GM15510 (cell line): Measurements from ENCODE around the gene HPSE2.

Experiments
- POLR2A ChIP-seq: IDR thresholded peaks from 3 replicates; pipeline ENCODE4 v1.6.1; 2011; ENCODE audit warnings: borderline replicate concordance; ENCODE audit not compliant: insufficient read length; ENCODE audit errors: extremely low read depth

The HPSE2 gene

DNA sequence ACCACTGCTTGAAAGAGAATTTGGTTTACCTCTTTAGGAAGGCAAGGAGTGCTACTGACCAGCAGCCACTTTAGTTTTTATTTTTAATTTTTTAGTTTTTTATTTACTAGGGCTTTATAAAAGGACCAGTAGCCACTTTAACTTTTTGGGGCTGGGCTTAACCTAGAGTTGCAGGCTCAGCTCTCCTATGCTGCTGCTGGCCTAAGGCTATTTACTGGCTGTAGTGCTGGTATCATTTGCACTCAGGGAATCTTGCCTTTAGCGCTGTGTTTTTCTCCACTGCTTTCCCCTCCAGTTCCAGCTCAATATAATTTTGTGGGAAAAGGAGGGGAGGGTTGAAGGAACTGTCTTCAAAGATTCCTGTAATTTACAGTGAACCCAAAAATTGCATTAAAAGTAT lies 802.3 kb downstream of the HPSE2 start:
- TF ChIP-seq POLR2A: no peak

DNA sequence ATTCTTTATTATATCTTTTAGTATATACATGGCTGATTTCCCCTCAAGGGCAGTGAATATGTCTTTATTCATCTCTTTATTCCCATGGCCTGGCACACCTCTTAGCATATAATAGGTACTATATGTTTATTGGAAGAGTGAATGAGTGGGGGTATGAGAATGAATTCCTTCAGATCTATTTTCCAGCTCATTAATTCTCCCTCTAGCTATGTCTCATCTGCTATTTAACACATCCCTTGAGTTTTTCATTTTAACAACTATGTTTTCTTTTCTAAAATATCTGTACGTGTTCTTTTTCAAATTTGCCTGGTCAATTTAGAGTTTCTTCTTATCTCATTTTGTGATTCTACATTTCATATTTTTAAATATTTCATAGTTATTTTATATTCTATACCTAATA lies 803.3 kb downstream of the HPSE2 start:
- TF ChIP-seq POLR2A: no peak

DNA sequence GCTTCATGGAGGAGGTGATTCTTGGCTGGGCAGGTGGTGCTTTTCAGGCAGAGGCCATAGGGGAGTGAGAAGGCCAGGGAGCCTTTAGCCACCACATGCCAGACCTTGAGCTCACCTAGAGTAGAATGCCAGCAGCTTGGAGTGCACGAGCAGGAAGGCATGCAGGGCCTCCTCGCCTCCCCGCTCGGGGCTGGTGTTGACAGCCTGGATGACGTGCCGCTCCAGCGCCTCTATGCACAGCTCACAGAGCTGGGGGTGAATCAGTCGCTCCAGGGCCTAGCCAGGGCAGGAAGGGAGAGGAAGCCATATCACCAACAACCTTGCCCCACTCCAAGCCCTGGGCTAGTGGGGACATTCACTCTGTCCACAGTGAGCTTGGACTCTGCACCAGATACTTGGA lies 804.6 kb downstream of the HPSE2 start:
- TF ChIP-seq POLR2A: no peak

DNA sequence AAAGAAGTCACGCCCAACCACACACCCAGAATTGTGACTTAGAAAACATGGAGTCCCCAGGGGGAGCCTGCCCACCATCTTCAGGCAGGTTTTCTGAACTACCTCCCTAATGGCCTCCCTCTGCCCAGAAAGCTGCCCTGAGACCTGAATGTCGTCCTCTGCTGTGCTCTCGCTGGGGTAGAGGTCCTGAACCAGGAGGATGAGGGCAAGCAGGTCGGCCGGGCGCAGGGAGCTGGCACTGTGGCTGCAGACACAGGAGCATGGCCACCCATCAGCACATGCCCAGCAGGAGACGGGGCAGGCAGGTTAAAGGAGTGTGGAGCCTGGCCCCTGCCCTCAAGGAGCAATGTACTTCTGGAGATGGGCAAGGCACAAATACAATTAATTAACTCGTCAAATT lies 805.2 kb downstream of the HPSE2 start:
- TF ChIP-seq POLR2A: no peak

DNA sequence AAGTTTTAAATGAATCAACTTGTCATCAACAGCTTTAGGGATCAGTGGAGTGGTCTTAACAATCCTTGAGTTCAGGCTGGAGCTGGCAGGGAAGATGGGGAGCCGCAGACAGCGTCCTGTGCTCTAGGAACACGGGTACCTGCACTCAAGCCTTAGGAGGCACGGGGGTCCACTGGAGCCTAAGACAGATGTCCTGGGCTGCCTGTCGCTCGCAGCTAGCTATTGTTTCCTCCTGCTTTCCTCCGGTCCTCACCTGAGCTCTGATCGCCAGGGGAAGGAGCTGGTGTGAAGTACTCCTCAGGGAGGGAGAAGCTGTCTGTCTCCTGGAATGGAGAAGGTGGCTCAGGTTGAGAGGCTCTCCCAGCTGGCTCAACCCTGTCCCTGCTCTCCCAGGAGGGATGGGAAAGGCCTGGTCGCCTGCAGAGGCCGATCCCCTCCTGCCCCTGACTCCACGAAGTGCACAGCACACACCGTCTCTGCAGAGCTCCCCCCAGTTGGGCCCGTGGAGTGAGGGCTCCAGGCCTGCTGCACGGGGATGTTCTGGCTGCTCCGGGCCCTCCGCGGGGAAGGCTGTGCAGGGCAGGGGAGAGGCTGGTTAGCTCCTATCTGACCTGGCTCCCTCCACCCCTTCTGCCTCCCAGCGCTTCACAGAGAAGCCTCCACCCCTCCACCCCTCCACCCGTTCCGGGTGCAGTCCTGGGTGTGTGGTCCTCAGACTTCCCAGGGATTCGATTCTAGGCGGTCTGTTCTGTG lies 806.2 kb downstream of the HPSE2 start:
- no peak for TF ChIP-seq POLR2A

DNA sequence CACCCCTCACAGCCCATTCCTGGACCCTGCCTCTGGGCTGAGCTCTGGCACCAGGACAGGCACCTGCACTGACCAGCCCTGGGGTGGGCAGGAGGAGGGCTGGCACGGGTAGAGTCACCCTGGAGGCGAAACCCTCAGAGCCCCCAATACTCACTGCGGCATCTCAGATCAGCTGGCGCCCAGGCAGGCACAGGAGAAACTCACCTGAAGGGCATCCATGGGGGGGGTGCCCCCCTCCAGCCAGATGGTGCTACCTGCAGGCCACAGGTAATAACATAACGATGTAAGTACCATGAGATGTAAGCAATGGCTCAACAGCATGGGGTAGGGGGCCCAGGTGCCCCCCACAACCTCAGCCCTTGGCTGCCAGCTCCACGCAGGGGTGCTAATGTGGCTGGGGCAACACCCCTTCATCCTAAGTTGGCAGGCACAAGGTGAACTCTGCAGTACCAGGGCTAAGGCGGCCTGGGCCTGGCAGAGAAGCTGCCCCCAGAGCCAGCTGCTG lies 808.6 kb downstream of the HPSE2 start:
- TF ChIP-seq POLR2A: no peak

DNA sequence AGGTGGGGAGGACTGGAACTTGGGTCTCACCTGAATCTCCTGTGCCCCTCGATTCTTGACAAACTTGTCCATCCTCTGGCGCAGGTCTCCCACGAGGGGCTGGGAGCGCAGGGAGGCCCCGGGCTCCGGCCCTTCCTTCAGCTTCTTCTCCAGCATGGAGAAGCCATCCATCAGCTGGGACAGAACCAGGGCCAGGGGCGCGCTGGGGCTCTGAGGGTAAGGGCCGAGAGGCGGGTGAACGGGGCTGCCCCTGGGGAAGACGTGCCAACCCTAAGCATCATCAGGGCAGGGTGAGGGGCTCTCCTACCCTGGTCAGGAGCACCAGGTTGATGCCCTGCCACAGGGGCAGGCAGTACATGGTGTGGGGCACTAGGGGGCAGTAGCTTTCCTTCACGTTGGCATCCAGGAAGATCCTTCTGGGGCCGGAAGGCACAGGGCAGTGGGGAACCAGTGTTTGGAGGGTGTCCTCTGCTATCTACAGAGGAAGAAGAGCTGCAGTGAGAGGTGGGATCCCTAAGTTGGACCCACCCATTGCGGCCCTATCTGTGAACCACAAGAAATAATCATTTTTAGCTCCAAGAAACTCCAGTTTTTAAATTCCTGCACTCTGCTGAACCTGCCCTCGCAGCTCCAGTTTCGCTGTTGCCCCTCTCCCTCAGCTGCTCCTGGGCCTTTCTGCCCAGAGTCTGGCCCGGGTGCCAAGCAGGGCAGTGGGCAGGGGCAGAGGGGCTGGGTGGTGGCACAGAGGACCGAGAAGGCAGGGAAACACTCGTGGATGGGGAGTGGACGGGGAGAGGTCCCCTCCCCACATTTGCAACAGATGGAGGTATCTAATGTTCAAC lies 809.9 kb downstream of the HPSE2 start:
- TF ChIP-seq POLR2A: no peak

DNA sequence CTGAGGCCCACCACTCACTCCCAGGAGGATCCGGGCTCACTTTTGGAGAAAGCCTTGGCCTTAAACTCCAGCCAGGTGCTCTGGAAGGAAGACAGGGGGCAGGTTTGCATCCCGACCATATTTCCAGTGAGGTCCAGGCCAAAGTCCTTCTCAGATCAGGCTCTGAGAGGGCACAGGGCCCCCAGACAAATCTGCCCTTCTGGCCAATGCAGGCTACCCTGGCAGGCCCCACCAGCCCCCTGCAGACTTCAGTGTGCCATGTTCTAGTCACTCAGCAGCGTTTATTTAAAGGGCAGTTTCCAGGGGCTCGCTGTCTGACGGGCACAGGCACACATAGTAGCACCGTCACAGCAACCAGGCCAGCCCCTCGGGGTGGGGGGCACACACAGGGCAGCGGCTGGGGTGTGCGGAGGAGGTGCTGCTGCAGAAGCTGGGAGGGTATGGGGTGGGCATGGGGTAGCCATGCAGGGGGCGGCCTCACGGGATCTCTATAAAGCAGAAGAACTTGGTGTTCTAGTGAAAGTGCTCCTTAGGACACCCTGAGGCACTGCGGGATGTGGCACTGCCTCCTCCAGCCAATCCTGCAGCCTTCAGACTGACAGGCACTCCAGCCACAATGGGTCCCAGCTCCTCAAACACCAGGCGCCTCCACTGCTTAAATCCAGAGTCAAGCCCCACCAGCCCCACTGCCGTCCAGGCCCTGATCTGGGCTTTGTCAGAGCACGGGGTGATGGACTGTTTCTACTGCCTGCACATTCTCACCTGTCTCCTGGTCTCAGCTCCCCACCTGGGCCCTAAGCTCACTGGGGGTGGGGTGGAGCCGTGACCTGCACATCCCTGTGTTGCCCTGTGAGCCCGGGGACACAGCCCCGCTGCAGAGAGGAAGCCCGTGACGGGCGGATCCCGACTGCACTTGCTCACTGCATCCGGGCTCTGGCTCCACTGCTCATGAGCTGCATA lies 811.1 kb downstream of the HPSE2 start:
- no peak for TF ChIP-seq POLR2A

DNA sequence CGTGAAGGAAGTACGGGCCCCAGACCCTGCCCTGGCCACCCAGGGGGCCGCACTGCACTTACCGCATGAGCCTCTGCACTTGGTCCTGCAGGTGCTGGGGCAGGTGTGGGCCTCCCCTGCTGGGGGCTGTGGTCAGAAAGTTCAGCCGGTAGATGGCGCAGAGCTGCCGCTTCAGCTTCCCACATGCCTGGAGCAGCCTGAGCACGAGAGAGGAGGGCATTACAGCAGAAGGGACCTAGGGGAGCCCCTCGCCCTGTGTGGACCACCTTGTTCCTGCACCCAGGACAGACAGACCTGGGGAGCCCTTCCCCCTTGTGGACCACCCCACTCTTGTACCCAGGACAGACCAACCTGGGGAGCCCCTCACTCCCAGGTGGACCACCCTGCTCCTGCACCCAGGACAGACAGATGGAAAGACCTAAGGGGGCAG lies 811.9 kb downstream of the HPSE2 start:
- no peak for TF ChIP-seq POLR2A

DNA sequence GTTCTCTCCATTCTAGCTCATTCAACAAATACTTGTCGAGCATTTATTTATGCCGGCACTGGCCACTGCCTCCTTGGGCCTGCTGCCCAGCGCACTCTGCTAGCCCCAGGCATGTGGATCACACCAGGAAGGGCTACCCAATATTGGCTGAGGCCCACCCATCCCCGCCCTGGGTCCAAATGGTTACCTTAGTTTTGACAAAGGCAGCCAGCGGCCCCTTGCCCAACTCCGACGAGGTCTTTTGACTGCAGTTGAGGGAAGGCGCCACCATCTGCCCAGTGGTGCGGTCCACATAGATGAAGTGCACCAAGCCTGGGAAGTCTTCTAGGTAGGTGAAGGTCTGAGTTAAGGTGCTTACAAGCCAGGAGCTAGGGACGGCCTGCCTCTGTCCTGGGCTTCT lies 813.5 kb downstream of the HPSE2 start:
- TF ChIP-seq POLR2A: no peak

DNA sequence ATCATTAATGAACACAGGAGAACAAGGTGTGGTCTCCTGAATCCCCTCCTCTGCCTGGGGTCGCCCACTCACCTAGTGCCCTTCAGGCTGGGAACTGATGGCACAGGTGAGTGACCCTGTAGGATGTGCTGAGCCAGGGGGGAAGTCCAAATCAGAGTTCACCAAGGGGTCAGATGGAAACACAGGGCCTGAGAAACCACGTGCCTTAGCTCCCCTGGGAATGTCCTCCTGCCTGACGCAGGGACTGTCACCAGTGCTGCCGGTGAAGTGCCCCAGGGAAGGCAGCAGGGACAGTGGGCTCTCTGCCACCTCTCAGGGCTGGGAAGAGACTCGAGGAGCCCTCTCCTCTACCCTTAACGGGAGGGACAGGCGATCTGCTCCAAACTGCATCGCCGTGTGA lies 814.9 kb downstream of the HPSE2 start:
- no peak for TF ChIP-seq POLR2A

DNA sequence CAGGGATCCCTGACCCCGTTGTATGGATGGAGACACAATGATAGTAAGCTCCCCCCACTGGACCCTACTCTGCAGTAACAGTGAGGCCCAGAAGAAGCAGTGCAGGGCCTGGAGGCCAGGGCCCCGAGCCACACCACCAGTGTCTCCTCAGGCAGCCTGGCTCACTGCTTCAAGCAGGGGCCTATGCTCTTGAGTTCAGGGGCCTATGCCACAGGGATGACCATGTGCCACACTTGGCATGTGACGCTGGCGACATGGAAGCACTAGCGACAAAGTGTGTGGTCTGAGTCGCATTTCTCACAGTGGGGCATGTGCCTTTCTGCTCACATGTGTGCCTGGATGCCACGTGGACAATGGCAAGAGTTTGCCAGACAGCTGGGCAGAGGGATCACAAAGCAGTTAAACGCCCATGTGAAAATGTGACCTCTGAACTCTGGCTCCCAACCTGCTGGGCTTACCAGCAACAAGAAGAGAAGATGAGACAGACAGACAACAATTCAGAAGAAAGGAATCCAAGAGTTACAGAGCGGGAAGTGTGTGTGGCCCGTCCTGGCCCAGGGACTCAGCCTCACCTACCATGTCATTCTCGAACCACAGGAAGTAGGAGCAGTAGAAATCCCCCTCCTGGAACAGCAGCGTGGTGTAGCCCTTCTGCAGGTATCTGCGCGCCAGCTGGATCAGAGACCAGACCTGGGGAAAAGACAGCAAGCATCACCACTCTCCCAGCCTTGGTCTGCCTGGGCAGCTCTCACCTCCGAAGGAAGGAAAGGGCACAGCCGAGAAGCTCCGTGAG lies 816.0 kb downstream of the HPSE2 start:
- no peak for TF ChIP-seq POLR2A

DNA sequence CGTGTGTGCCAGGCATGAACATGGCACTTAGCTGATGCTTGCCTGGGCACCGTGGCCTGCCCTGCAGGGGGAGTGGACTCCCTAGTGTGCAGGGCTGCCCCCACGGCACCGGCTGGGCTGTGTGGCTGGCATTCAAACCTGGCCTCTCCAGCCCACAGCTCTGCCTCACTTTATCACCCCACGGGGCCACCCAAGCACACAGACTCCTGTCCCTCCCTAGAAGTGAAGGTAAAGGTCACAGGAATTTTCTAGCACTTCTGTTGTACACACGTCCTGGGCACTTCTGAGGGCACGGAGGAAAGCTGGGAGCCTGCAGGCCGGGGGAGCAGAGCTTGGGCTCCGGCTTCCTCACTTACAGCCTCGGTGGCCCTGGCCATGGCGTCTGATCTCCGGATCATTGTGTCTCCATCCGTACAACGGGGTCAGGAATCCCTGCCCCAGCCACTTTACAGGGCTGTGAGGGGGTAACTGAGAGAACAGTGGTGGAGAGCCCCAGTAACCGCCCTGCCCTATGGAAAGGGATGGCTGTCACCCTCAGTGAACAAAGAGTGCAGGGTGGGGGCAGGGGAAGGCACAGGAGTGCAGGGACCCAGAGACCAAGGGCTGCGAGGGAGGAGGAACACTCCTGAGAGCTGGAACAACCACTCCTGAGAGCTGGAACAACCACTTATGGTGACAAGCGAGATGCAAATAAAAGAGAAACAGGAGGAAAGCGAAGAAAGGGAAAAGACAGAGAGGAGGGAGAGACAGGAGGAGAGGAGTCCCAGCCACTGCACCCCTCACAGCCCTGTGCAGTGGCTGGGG lies 816.8 kb downstream of the HPSE2 start:
- TF ChIP-seq POLR2A: no peak

DNA sequence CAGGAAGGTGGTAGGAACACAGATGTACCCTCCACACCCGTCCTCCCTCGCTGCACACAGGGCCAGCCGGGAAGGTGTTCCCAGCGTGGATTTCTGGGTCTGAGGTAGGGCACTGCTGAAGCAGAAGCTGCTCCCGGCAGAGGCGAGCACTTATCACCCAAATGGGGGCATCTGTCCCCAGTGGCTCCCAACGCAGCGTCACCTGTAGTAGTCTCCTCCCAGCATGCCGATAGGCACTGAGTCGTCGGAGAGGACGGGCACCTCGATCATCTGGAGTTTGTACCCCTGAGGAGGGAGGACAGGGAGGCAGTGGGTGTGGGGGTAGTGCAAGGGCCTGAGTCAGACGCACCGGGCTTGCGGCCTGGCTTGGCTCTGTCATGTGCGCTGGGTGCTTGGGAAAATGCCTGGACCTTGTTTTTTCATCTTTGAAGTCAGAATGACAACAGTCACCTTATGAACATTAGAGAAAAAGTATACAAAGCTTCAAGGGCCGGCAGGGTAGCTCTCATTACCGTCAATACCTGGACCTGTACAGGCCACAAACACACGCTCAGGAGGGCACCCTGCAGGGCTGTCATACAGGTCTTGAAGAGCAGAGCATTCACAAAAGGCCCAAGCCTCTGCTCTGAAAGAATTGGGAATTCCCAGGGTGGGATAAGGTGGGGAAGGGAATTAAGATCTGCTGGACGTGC lies 817.5 kb downstream of the HPSE2 start:
- TF ChIP-seq POLR2A: no peak
